Ovary (tissue), 9 donors: ENCODE data around the gene CEMIP. TPM values are rescaled to one million over a fixed set of nuclear protein-coding genes. Genes with fewer than 3 reads are reported as not detected.

ENCODE experiments used
- DNase-seq, 5 donors: peaks; one replicate each; pipeline ENCODE4 v3.0.0-alpha.2; 2019 to 2020
- H3K27ac ChIP-seq, 2 donors: fragments of 200-600 bp; one replicate each; pipeline versions ENCODE4 v1.5.1 to v1.8.0; 2019 to 2022
- H3K27me3 ChIP-seq: fragments of 200-600 bp; one replicate; pipeline ENCODE4 v1.8.0; 2022
- H3K36me3 ChIP-seq: fragments of 200-600 bp; sonication (generic); one replicate; pipeline ENCODE4 v1.5.1; 2019
- H3K4me1 ChIP-seq: one replicate; pipeline ENCODE4 v1.8.1; 2013; ENCODE audit warnings: mild to moderate bottlenecking, moderate library complexity; ENCODE audit not compliant: insufficient read depth
- H3K4me3 ChIP-seq: fragments of 200-600 bp; sonication (generic); one replicate; pipeline ENCODE4 v1.5.1; 2017
- H3K9me3 ChIP-seq, 2 donors: fragments of 200-600 bp in 1 of 2; sonication (generic) in 1 of 2; one replicate each; pipeline versions ENCODE4 v1.5.1 to v1.8.1; 2013 to 2019; ENCODE audit warnings: mild to moderate bottlenecking in 1 of 2, moderate library complexity in 1 of 2
- EP300 ChIP-seq: sonication (generic); formaldehyde crosslinking; IDR thresholded peaks from one replicate; pipeline ENCODE4 v1.6.1; 2017; ENCODE audit warnings: antibody characterized with exemption
- POLR2A ChIP-seq: fragments of 450-650 bp; IDR thresholded peaks from one replicate; pipeline ENCODE4 v1.6.1; 2017; ENCODE audit warnings: antibody characterized with exemption, mild to moderate bottlenecking, moderate library complexity
- WGBS, 3 donors: extraction: QIAGEN DNeasy Blood & Tissue Kit in 1 of 3; methylation state at CpG; one replicate each; pipeline versions ENCODE4 v1.1.5 to v1.1.7; 2013 to 2017; 5-methylcytosine and 5-hydroxymethylcytosine counted together
- intact Hi-C, 4 donors: fragments of 100-400 bp; cut with DNase I; formaldehyde crosslinking; loops; one replicate each; pipeline versions ENCODE4 v1.11.0 to v1.15.1; 2022 to 2023
- polyA plus RNA-seq, 2 donors: library from polyadenylated mRNA; stranded (reverse); fragments of 200-250 nt in 1 of 2; fragments of 350-450 nt in 1 of 2; fragmentation: Illumina TruSeq in 1 of 2; extraction: RNeasy Lipid Tissue Mini Kit (QIAGEN cat#74804) in 1 of 2; gene quantifications; one replicate each; pipeline ENCODE4 v1.2.3, GENCODE V29; 2013 to 2014
- total RNA-seq, 7 donors: library from RNA; depleted of rRNA in 2 of 7; stranded (reverse); fragments of >200 nt in 2 of 7; fragmentation: NEBNext Ultra II Directional in 3 of 7; extraction: Animal tissue kit (Norgen Biotek cat#: 25700) in 3 of 7; gene quantifications; one replicate each; pipeline versions ENCODE4 v1.1.0 to v1.2.4, GENCODE V29; 2016 to 2023
- TF ChIP-seq, protein P1 (sequence below), 3 donors: fragments of 450-650 bp in 2 of 3; fragments of 200-600 bp in 1 of 3; IDR thresholded peaks; one replicate each; pipeline versions ENCODE4 v1.5.1 to v1.8.0; 2016 to 2022; ENCODE audit warnings: antibody characterized with exemption in 3 of 3, mild to moderate bottlenecking in 1 of 3
- donor health status: DM: no; HTN: no; CAD: no; lungs with moderate emphysema.
- donor health status: DM: no; HTN: no; CAD: no.
- donor health status: Bipolar disorder and iron deficiency.
- donor health status: DM: yes; HTN: yes; CAD: no.
- donor health status: DM: no; HTN: no; CAD: no.
- donor health status: DM: yes; HTN: yes; CAD: no.

Gene CEMIP
- total and polyA plus RNA-seq, 9 donors, result 2.2 to 12.3 (median 4.7) TPM

GRCh38 chr15:80892414-80892813 lies 113.2 kb downstream of the CEMIP start:
- no peak overlapping the region for H3K27ac ChIP-seq
- no peak for TF ChIP-seq POLR2A
- H3K36me3 ChIP-seq, result no peaks in the 10 kb centered on the region
- no peaks in the 10 kb centered on the region for H3K9me3 ChIP-seq
- no peak for DNase-seq
- intact Hi-C loops, result no loop called here
- H3K27me3 ChIP-seq, result no peaks in the 10 kb centered on the region
- WGBS, 3 donors, result 70 to 85% (median 78%) methylated on average over 5 of the region's 5 CpGs
- H3K4me3 ChIP-seq, result no peak overlapping the region
- peaks cover 2% of the 10 kb centered on the region for H3K4me1 ChIP-seq

GRCh38 chr15:80893777-80894176 lies 114.6 kb downstream of the CEMIP start:
- no peak overlapping the region for H3K27ac ChIP-seq
- H3K36me3 ChIP-seq, result no peaks in the 10 kb centered on the region
- 33 to 39% (median 36%) methylated on average over 1 of the region's 1 CpG for WGBS, 3 donors
- no peak overlapping the region for H3K4me3 ChIP-seq
- H3K4me1 ChIP-seq, result peaks cover 2% of the 10 kb centered on the region
- H3K9me3 ChIP-seq, result no peaks in the 10 kb centered on the region
- no peaks in the 10 kb centered on the region for H3K27me3 ChIP-seq
- no peak for DNase-seq
- TF ChIP-seq, protein P1, sequence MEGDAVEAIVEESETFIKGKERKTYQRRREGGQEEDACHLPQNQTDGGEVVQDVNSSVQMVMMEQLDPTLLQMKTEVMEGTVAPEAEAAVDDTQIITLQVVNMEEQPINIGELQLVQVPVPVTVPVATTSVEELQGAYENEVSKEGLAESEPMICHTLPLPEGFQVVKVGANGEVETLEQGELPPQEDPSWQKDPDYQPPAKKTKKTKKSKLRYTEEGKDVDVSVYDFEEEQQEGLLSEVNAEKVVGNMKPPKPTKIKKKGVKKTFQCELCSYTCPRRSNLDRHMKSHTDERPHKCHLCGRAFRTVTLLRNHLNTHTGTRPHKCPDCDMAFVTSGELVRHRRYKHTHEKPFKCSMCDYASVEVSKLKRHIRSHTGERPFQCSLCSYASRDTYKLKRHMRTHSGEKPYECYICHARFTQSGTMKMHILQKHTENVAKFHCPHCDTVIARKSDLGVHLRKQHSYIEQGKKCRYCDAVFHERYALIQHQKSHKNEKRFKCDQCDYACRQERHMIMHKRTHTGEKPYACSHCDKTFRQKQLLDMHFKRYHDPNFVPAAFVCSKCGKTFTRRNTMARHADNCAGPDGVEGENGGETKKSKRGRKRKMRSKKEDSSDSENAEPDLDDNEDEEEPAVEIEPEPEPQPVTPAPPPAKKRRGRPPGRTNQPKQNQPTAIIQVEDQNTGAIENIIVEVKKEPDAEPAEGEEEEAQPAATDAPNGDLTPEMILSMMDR (IDR thresholded peaks at IDR 0.05), result no peak
- TF ChIP-seq EP300 (no peak), POLR2A (no peak)
- intact Hi-C loops, result no loop called here

DNA sequence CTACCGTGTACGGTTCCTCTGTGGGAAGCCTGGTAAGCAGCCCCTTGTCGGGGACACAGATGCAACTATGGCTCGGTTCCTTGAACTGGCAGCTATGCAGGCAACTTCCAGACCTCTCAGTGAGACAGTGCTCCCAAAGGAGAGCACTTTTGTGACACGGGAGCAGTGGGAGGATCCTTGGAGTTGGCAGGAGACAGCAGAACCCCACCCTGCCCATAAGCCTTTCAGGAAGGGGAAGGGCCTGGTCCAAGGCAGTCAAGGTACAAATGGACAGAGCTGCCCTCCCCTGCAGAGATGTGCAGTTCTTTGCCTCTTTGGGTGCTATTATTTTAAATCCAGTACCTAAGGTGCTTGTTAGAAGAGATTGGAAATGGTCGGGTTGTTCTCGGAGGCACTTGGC lies 115.9 kb downstream of the CEMIP start:
- no peak for DNase-seq
- Histone ChIP-seq H3K4me3 (no peak overlapping the region), H3K4me1 (peaks cover 2% of the 10 kb centered on the region), H3K27ac (no peak overlapping the region), H3K27me3 (no peaks in the 10 kb centered on the region), H3K36me3 (no peaks in the 10 kb centered on the region), H3K9me3 (no peaks in the 10 kb centered on the region)
- WGBS, 3 donors, result 90 to 91% (median 90%) methylated on average over 7 of the region's 7 CpGs
- intact Hi-C loops, result no loop called here
- TF ChIP-seq POLR2A, result no peak
- TF ChIP-seq, protein P1 (IDR thresholded peaks at IDR 0.05), result no peak
- TF ChIP-seq EP300, result no peak

DNA sequence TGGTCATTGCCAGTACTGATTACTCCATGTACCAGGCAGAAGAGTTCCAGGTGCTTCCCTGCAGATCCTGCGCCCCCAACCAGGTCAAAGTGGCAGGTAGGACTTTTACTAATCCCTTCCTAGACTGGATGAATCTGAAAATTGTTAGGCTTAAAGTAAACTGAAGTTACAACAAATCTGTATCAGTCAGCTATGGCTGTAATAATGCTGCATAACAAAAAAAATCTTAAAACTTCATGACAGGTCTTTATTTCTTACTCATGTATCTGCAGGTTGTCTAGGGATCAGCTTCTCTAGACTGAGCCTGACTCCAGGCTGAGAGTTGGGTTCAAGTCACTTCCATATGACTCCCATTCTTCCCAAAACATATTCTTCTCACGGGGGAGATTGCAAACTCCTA lies 116.8 kb downstream of the CEMIP start:
- intact Hi-C loops, result no loop called here
- no peak overlapping the region for H3K27ac ChIP-seq
- no peaks in the 10 kb centered on the region for H3K36me3 ChIP-seq
- TF ChIP-seq, protein P1 (IDR thresholded peaks at IDR 0.05), result no peak
- TF ChIP-seq EP300 (no peak), POLR2A (no peak)
- WGBS, 3 donors, result 97 to 98% (median 98%) methylated on average over 2 of the region's 2 CpGs
- H3K4me3 ChIP-seq, result no peak overlapping the region
- H3K9me3 ChIP-seq, result no peaks in the 10 kb centered on the region
- DNase-seq, result no peak
- no peaks in the 10 kb centered on the region for H3K27me3 ChIP-seq
- H3K4me1 ChIP-seq, result peaks cover 2% of the 10 kb centered on the region

DNA sequence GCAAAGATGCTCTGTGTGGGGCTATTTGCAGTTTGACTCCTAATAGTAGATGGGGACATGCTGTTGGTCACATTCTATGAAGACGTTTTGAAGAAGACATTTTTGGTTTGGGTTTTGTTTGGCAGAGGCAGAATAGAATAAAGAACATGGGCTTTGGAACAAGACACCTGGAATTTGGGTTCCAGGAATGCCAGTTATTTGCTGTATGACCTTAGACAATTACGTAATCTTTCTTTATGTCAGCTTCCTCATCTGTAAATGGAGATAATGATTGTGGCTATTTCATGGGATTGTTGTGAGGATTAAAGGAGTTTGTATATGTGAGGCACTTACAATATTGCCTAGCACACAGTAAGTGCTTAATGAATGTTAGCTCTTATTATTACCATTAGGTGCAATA lies 118.9 kb downstream of the CEMIP start:
- no peaks in the 10 kb centered on the region for H3K27me3 ChIP-seq
- H3K9me3 ChIP-seq, result no peaks in the 10 kb centered on the region
- peaks cover 3% of the 10 kb centered on the region for H3K4me1 ChIP-seq
- DNase-seq, result no peak
- H3K4me3 ChIP-seq, result no peak overlapping the region
- intact Hi-C loops, result no loop called here
- TF ChIP-seq EP300, result no peak
- TF ChIP-seq POLR2A, result no peak
- TF ChIP-seq, protein P1 (IDR thresholded peaks at IDR 0.05), result no peak
- H3K27ac ChIP-seq, result no peak overlapping the region
- no peaks in the 10 kb centered on the region for H3K36me3 ChIP-seq
- WGBS, 3 donors, result 85 to 96% (median 87%) methylated on average over 2 of the region's 2 CpGs
